ENCODE measurements around the gene SETDB2. TPM values are rescaled to one million over a fixed set of nuclear protein-coding genes. Genes with fewer than 3 reads are reported as not detected.

SETDB2 gene
- total RNA-seq, 1 donor, result 13.8 TPM

DNA sequence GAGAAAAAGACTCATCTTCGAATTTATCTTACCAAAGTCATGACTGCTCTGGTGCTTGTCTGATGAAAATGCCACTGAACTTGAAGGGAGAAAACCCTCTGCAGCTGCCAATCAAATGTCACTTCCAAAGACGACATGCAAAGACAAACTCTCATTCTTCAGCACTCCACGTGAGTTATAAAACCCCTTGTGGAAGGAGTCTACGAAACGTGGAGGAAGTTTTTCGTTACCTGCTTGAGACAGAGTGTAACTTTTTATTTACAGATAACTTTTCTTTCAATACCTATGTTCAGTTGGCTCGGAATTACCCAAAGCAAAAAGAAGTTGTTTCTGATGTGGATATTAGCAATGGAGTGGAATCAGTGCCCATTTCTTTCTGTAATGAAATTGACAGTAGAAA, 32.5 kb downstream of the SETDB2 start:
- no peak overlapping the region for H3K4me3 ChIP-seq (ENCODE audit: insufficient read depth, low read length)
- no peak for DNase-seq (ENCODE audit: insufficient read length, low spot score, missing footprints)
- H4K20me1 ChIP-seq (ENCODE audit: insufficient read depth, low read length), result no peaks in the 10 kb centered on the region
- no peaks in the 10 kb centered on the region for H3K79me2 ChIP-seq (ENCODE audit: insufficient read depth, low read length)
- H3K9me3 ChIP-seq (ENCODE audit: low read depth, low read length), result no peaks in the 10 kb centered on the region
- TF ChIP-seq, protein P1, sequence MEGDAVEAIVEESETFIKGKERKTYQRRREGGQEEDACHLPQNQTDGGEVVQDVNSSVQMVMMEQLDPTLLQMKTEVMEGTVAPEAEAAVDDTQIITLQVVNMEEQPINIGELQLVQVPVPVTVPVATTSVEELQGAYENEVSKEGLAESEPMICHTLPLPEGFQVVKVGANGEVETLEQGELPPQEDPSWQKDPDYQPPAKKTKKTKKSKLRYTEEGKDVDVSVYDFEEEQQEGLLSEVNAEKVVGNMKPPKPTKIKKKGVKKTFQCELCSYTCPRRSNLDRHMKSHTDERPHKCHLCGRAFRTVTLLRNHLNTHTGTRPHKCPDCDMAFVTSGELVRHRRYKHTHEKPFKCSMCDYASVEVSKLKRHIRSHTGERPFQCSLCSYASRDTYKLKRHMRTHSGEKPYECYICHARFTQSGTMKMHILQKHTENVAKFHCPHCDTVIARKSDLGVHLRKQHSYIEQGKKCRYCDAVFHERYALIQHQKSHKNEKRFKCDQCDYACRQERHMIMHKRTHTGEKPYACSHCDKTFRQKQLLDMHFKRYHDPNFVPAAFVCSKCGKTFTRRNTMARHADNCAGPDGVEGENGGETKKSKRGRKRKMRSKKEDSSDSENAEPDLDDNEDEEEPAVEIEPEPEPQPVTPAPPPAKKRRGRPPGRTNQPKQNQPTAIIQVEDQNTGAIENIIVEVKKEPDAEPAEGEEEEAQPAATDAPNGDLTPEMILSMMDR (IDR thresholded peaks at IDR 0.05; ENCODE audit: extremely low read depth, low read depth, low read length), result no peak
- H3K27me3 ChIP-seq (ENCODE audit: insufficient read depth, low read length), result no peaks in the 10 kb centered on the region
- H3K4me1 ChIP-seq (ENCODE audit: insufficient read depth, low read length), result no peaks in the 10 kb centered on the region
- H3K4me2 ChIP-seq (ENCODE audit: insufficient read depth, low read length), result no peak overlapping the region
- peaks cover 13% of the 10 kb centered on the region for H3K36me3 ChIP-seq (ENCODE audit: insufficient read depth, low read length)
- H3K27ac ChIP-seq (ENCODE audit: low read depth, low read length), result no peak overlapping the region
- no peak overlapping the region for H2AFZ ChIP-seq (ENCODE audit: low read length)

GRCh38 chr13:49481788-49482187, 37.7 kb downstream of the SETDB2 start:
- TF ChIP-seq, protein P1 (IDR thresholded peaks at IDR 0.05; ENCODE audit: extremely low read depth, low read depth, low read length), result no peak
- no peaks in the 10 kb centered on the region for H3K9me3 ChIP-seq (ENCODE audit: low read depth, low read length)
- H2AFZ ChIP-seq (ENCODE audit: low read length), result no peak overlapping the region
- H3K4me3 ChIP-seq (ENCODE audit: insufficient read depth, low read length), result no peak overlapping the region
- no peaks in the 10 kb centered on the region for H3K27me3 ChIP-seq (ENCODE audit: insufficient read depth, low read length)
- H3K36me3 ChIP-seq (ENCODE audit: insufficient read depth, low read length), result peaks cover 5% of the 10 kb centered on the region
- no peak overlapping the region for H3K4me2 ChIP-seq (ENCODE audit: insufficient read depth, low read length)
- no peaks in the 10 kb centered on the region for H4K20me1 ChIP-seq (ENCODE audit: insufficient read depth, low read length)
- H3K4me1 ChIP-seq (ENCODE audit: insufficient read depth, low read length), result no peaks in the 10 kb centered on the region
- H3K27ac ChIP-seq (ENCODE audit: low read depth, low read length), result no peak overlapping the region
- no peaks in the 10 kb centered on the region for H3K79me2 ChIP-seq (ENCODE audit: insufficient read depth, low read length)
- no peak for DNase-seq (ENCODE audit: insufficient read length, low spot score, missing footprints)

DNA sequence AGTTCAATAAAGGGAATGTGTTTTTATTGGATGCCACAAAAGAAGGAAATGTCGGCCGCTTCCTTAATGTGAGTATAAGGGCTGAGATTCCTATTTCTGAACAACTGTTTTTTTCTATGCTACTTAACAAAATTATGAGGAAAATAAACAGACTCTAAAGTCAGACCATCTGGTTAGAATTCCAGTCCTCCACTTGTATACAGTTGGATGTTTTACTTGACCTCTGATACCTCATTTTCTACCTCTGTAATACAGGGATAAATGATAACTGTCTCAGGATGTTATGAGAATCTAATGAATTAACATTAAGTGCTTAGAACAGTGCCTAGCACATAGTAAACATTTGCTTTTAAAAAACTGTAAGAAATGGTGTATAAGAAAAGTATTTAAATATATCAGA, 44.5 kb downstream of the SETDB2 start:
- DNase-seq (ENCODE audit: insufficient read length, low spot score, missing footprints), result no peak
- TF ChIP-seq, protein P1 (IDR thresholded peaks at IDR 0.05; ENCODE audit: extremely low read depth, low read depth, low read length), result no peak
- no peaks in the 10 kb centered on the region for H3K9me3 ChIP-seq (ENCODE audit: low read depth, low read length)
- H3K4me1 ChIP-seq (ENCODE audit: insufficient read depth, low read length), result no peaks in the 10 kb centered on the region
- no peak overlapping the region for H3K27ac ChIP-seq (ENCODE audit: low read depth, low read length)
- no peak overlapping the region for H3K4me2 ChIP-seq (ENCODE audit: insufficient read depth, low read length)
- H3K27me3 ChIP-seq (ENCODE audit: insufficient read depth, low read length), result no peaks in the 10 kb centered on the region
- H3K79me2 ChIP-seq (ENCODE audit: insufficient read depth, low read length), result no peaks in the 10 kb centered on the region
- no peaks in the 10 kb centered on the region for H3K36me3 ChIP-seq (ENCODE audit: insufficient read depth, low read length)
- H4K20me1 ChIP-seq (ENCODE audit: insufficient read depth, low read length), result no peaks in the 10 kb centered on the region
- H2AFZ ChIP-seq (ENCODE audit: low read length), result no peak overlapping the region
- H3K4me3 ChIP-seq (ENCODE audit: insufficient read depth, low read length), result no peak overlapping the region

- Histone ChIP-seq H3K9me3 (ENCODE audit: low read depth, low read length) (no peaks in the 10 kb centered on the region), H3K4me3 (ENCODE audit: insufficient read depth, low read length) (peak overlapping the region; percentile 70), H3K27me3 (ENCODE audit: insufficient read depth, low read length) (no peaks in the 10 kb centered on the region), H3K4me2 (ENCODE audit: insufficient read depth, low read length) (peak overlapping the region; percentile 87), H3K36me3 (ENCODE audit: insufficient read depth, low read length) (no peaks in the 10 kb centered on the region), H3K79me2 (ENCODE audit: insufficient read depth, low read length) (peaks cover 2% of the 10 kb centered on the region), H3K4me1 (ENCODE audit: insufficient read depth, low read length) (peaks cover 17% of the 10 kb centered on the region), H2AFZ (ENCODE audit: low read length) (no peak overlapping the region), H3K27ac (ENCODE audit: low read depth, low read length) (no peak overlapping the region), H4K20me1 (ENCODE audit: insufficient read depth, low read length) (no peaks in the 10 kb centered on the region)
- DNase-seq (ENCODE audit: insufficient read length, low spot score, missing footprints), result no peak
- TF ChIP-seq, protein P1 (IDR thresholded peaks at IDR 0.05; ENCODE audit: extremely low read depth, low read depth, low read length), result no peak
These were observed 50.6 kb downstream of the SETDB2 start for GRCh38 chr13:49494645-49495044.
